ENCODE data around the gene RAPGEF1. TPM values are rescaled to one million over a fixed set of nuclear protein-coding genes. Genes with fewer than 3 reads are reported as not detected.

Gene RAPGEF1
- total RNA-seq, 1 donor, result 33.7 TPM

DNA sequence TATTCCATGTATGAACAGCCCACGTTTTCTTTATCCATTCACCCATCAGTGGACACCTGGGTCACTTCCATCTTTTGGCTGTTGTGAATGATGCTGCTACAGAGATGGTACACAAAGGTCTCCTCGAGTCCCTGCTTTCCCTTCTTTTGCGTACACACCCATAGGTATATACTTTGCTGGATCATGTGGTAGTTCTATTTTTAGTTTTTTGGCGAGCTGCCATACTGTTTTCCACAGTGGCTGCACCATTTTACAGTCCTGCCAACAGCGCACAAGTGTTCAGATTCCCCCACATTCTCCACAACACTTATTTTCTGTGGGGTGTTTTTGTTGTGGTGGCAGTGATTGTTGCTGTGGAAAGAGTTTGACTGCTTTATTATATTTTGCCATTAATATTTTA, 16.2 kb downstream of the RAPGEF1 start:
- no peak overlapping the region for H3K4me3 ChIP-seq (ENCODE audit: low read depth, low read length)
- TF ChIP-seq, protein P1, sequence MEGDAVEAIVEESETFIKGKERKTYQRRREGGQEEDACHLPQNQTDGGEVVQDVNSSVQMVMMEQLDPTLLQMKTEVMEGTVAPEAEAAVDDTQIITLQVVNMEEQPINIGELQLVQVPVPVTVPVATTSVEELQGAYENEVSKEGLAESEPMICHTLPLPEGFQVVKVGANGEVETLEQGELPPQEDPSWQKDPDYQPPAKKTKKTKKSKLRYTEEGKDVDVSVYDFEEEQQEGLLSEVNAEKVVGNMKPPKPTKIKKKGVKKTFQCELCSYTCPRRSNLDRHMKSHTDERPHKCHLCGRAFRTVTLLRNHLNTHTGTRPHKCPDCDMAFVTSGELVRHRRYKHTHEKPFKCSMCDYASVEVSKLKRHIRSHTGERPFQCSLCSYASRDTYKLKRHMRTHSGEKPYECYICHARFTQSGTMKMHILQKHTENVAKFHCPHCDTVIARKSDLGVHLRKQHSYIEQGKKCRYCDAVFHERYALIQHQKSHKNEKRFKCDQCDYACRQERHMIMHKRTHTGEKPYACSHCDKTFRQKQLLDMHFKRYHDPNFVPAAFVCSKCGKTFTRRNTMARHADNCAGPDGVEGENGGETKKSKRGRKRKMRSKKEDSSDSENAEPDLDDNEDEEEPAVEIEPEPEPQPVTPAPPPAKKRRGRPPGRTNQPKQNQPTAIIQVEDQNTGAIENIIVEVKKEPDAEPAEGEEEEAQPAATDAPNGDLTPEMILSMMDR (IDR thresholded peaks at IDR 0.05; ENCODE audit: insufficient read depth, low read length), result no peak
- no peak for DNase-seq (ENCODE audit: low read depth)

DNA sequence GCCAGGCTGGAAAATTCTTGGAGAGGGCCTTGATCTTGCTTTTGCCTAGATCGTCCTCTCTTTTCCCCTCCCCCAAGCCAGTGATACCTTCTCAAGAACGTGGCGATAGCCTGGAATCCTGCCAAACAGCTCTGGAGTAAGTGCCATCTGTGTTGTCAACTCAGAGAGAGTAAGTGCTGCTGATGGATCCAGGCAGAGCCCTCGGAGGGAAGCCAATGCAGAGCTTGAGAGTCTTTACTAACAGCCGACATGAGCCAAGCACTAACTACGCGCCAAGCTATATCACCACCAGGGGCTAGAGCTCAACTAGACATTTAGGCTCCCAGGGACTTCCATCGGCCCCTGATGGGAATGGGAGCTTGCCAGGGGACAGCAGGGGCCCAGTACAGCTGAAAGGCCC, 17.6 kb downstream of the RAPGEF1 start:
- TF ChIP-seq, protein P1 (IDR thresholded peaks at IDR 0.05; ENCODE audit: insufficient read depth, low read length), result no peak
- H3K4me3 ChIP-seq (ENCODE audit: low read depth, low read length), result no peak overlapping the region
- DNase-seq (ENCODE audit: low read depth), result no peak

DNA sequence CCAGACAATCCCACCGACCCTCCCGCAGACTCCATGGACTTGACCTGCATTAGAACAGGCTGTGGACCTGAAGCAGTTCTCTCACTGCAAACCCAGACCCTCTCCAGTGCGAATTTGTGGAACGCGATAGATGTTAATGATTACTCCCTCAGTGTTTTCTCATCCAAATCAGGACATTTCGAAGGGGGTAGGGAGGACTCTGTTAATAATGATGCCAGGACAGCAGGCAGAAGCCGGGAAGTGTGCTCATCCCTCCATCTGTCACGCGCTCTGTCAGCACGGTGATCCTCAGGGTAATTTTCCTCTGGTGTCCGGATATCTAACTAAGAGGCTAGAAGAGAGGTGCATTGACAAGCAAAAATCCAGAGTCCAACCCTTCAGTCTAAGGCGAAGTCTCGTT, 18.8 kb downstream of the RAPGEF1 start:
- TF ChIP-seq, protein P1 (IDR thresholded peaks at IDR 0.05; ENCODE audit: insufficient read depth, low read length), result no peak
- H3K4me3 ChIP-seq (ENCODE audit: low read depth, low read length), result no peak overlapping the region
- no peak for DNase-seq (ENCODE audit: low read depth)

DNA sequence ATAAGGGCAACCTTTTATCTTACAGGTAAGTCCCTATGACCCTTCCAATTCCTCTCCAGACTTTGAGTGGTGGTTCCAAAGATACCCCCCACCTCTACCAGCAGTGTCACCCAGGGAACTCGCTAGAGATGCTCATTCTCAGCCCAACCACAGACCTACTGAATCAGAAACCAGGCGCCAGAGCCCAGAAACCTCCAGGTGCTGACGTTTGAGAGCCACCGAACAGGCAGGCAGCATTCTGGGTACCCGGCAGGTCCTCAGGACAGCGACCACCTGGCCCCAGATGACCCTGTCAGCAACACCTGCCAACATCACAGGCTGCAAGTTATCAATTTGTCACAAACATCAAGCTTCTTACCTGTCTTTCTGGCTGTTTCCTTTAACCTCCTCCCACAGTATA, 19.5 kb downstream of the RAPGEF1 start:
- TF ChIP-seq, protein P1 (IDR thresholded peaks at IDR 0.05; ENCODE audit: insufficient read depth, low read length), result no peak
- H3K4me3 ChIP-seq (ENCODE audit: low read depth, low read length), result no peak overlapping the region
- DNase-seq (ENCODE audit: low read depth), result no peak

DNA sequence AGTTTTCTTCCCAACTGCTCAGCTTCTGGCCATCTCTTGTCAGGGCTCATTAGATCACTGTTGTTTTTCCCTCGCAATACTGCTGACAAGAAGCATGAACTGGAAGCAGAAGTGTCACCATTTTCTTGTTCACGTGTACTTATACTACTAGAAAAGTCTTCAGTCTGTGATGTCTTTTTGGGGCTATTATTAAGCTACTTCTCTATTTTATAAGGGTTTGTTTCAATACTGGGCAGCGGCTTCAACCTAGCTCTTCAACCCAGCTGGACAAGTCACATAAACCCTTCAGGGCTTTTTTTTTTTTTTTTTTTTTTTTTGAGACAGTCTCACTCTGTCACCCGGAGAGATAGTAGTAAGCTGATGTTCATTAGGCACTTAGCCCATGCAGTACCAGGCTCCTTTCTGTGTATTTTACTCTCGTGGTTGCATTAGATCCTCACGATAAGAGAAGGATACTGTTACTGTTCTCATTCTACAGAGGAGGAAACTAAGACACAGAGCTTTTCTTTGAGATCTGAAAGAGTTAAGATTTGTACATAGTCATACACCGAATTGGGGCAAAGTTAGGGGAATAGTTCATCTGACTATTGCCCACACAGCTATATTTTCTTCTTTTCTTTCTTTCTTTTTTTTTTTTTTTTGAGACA, 20.5 kb downstream of the RAPGEF1 start:
- no peak overlapping the region for H3K4me3 ChIP-seq (ENCODE audit: low read depth, low read length)
- DNase-seq (ENCODE audit: low read depth), result no peak
- TF ChIP-seq, protein P1 (IDR thresholded peaks at IDR 0.05; ENCODE audit: insufficient read depth, low read length), result no peak

DNA sequence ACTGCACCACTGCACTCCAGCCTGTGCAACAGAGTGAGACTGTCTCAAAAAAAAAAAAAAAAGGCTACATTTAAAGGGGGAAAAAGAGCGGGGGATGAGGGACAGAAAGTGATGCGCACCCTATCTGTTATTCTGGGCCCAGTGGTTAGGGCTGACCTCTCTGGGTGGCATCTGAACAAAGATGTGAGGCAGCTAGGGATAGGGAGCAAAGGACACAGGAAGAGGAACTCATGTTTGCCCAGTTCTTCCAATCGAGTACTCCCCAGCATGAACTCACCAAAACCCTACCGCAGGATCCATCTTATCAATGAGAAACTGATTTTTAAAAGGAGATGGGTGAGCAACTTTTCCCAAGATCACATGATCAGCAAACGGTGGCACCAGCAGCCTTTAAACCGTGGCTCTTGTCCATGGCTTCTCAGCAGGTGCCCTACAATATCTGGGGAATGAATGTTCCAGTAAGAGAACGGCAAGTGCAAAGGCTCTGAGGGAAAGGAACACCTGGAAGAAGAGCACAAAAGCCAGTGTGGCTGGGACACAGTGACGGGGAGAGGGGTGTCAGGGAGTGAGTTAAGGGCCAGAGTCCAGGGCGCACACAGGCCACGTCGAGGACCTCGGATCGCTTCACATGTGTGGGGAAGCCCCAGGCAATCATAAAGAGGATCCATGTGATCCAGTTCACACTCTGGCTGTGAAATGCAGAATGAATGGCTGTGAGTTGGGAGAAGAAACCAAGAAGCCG, 22.0 kb downstream of the RAPGEF1 start:
- H3K4me3 ChIP-seq (ENCODE audit: low read depth, low read length), result no peak overlapping the region
- TF ChIP-seq, protein P1 (IDR thresholded peaks at IDR 0.05; ENCODE audit: insufficient read depth, low read length), result no peak
- no peak for DNase-seq (ENCODE audit: low read depth)
